Erythroblast (primary cell): ENCODE measurements around the gene CYSRT1.
"Not testable (repeated sequence)": the region's sequence is repeated elsewhere in the genome, so short reads cannot be mapped to it uniquely, and the experiment has no call there.

Source experiments
- GATA1 ChIP-seq: IDR thresholded peaks from 2 replicates; pipeline ENCODE4 v1.6.1; 2011; ENCODE audit warnings: low read depth, mild to moderate bottlenecking, control low read depth, low read length, moderate library complexity
- POLR2A ChIP-seq: IDR thresholded peaks from 2 replicates; pipeline ENCODE4 v1.6.1; 2011; ENCODE audit warnings: mild to moderate bottlenecking, low read length

GRCh38 chr9:137243266-137243625, 18.3 kb downstream of the CYSRT1 start:
- TF ChIP-seq POLR2A, GATA1: not testable (repeated sequence)
